ENCODE measurements around the gene WDFY4. TPM values are rescaled to one million over a fixed set of nuclear protein-coding genes. Genes with fewer than 3 reads are reported as not detected.

Gene WDFY4
- total RNA-seq, 1 experiment from 2014 or later = not detected

GRCh38 chr10:48947690-48948469 is 263.2 kb downstream of the WDFY4 start:
- Mint-ChIP-seq H3K4me1 (peaks cover 0 to 4% of the 10 kb centered on the region in 2 experiments; a peak in 2 of 4 replicates), H3K27ac (no peak overlapping the region), H3K36me3 (ENCODE audit: insufficient read depth in 1 of 3, low read depth in 3 of 3) (no peaks in the 10 kb centered on the region), H3K4me3 (no peak overlapping the region), H3K9me3 (no peaks in the 10 kb centered on the region), H3K27me3 (ENCODE audit: low read depth) (peaks cover 2% of the 10 kb centered on the region)
- H2AFZ ChIP-seq (ENCODE audit: low read length) = no peak overlapping the region
- no peak overlapping the region for H3K27ac ChIP-seq (ENCODE audit: insufficient read length, low read depth, low read length)
- no peaks in the 10 kb centered on the region for H3K9me3 ChIP-seq (ENCODE audit: control insufficient read depth, low read depth, low read length)
- H3K79me1 ChIP-seq (ENCODE audit: insufficient read depth, low read depth, low read length, poor library complexity, severe bottlenecking) = no peaks in the 10 kb centered on the region
- H2BK20ac ChIP-seq (ENCODE audit: low read depth, low read length, poor library complexity, severe bottlenecking) = no peak overlapping the region
- no peak overlapping the region for H2BK120ac ChIP-seq (ENCODE audit: low read depth, low read length, poor library complexity, severe bottlenecking)
- WGBS (ENCODE audit: extremely low coverage, insufficient read length, low lambda C conversion rate) = no CpG with 5 or more reads among the region's 10 CpGs
- no peaks in the 10 kb centered on the region for H3K4me1 ChIP-seq (ENCODE audit: insufficient read depth, low read length)
- H4K91ac ChIP-seq (ENCODE audit: insufficient read length, low read depth, low read length) = no peak overlapping the region
- no peak overlapping the region for H3K23ac ChIP-seq (ENCODE audit: insufficient read length, low read depth, low read length)
- H3K23me2 ChIP-seq (ENCODE audit: insufficient read length, low read depth, low read length, poor library complexity, severe bottlenecking) = peaks cover 3% of the 10 kb centered on the region
- H3K9ac ChIP-seq (ENCODE audit: extremely low read depth, insufficient read length, low read length) = no peak overlapping the region
- no peak overlapping the region for H4K5ac ChIP-seq (ENCODE audit: insufficient read length, low read depth, low read length)
- no peaks in the 10 kb centered on the region for H3K27me3 ChIP-seq (ENCODE audit: insufficient read depth, low read length)
- H3K4me2 ChIP-seq (ENCODE audit: insufficient read depth, insufficient read length, low read length) = no peak overlapping the region
- H2BK12ac ChIP-seq (ENCODE audit: insufficient read length, low read depth, low read length) = no peak overlapping the region
- no peak overlapping the region for H3K14ac ChIP-seq (ENCODE audit: insufficient read depth, low read length)
- no peak overlapping the region for H2BK5ac ChIP-seq (ENCODE audit: insufficient read length, low read length)
- no peak overlapping the region for H2AK5ac ChIP-seq (ENCODE audit: insufficient read length, low read length)
- TF ChIP-seq, protein P1, sequence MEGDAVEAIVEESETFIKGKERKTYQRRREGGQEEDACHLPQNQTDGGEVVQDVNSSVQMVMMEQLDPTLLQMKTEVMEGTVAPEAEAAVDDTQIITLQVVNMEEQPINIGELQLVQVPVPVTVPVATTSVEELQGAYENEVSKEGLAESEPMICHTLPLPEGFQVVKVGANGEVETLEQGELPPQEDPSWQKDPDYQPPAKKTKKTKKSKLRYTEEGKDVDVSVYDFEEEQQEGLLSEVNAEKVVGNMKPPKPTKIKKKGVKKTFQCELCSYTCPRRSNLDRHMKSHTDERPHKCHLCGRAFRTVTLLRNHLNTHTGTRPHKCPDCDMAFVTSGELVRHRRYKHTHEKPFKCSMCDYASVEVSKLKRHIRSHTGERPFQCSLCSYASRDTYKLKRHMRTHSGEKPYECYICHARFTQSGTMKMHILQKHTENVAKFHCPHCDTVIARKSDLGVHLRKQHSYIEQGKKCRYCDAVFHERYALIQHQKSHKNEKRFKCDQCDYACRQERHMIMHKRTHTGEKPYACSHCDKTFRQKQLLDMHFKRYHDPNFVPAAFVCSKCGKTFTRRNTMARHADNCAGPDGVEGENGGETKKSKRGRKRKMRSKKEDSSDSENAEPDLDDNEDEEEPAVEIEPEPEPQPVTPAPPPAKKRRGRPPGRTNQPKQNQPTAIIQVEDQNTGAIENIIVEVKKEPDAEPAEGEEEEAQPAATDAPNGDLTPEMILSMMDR (conservative IDR thresholded peaks at IDR 0.05) = no peak
- H3K56ac ChIP-seq (ENCODE audit: insufficient read length, low read depth, low read length) = no peak overlapping the region
- peaks cover 3% of the 10 kb centered on the region for H4K20me1 ChIP-seq (ENCODE audit: control insufficient read depth, insufficient read depth, insufficient read length)
- H2BK15ac ChIP-seq (ENCODE audit: low read depth, low read length) = no peak overlapping the region
- H3K4ac ChIP-seq (ENCODE audit: low read depth, low read length) = no peak overlapping the region
- no peak overlapping the region for H4K8ac ChIP-seq (replicated peaks; ENCODE audit: insufficient read length, low read depth, low read length)
- no peak overlapping the region for H3K18ac ChIP-seq (ENCODE audit: insufficient read length, low read depth, low read length)
- H3T11ph ChIP-seq (ENCODE audit: low read length) = no peak overlapping the region
- H3K79me2 ChIP-seq (ENCODE audit: insufficient read depth, low read length) = no peaks in the 10 kb centered on the region
- DNase-seq = no peak

All from H9 (cell line).